Measurements from ENCODE around the gene CDH4. TPM values are rescaled to one million over a fixed set of nuclear protein-coding genes. Genes with fewer than 3 reads are reported as not detected.
A peak's percentile ranks its signal among the peaks of the same experiment; 100 is the strongest.

CDH4 gene
- total and polyA plus RNA-seq, 2 of the 4 experiments (the other 2 are of a cell fraction), result 1.6 to 3.5 TPM

DNA sequence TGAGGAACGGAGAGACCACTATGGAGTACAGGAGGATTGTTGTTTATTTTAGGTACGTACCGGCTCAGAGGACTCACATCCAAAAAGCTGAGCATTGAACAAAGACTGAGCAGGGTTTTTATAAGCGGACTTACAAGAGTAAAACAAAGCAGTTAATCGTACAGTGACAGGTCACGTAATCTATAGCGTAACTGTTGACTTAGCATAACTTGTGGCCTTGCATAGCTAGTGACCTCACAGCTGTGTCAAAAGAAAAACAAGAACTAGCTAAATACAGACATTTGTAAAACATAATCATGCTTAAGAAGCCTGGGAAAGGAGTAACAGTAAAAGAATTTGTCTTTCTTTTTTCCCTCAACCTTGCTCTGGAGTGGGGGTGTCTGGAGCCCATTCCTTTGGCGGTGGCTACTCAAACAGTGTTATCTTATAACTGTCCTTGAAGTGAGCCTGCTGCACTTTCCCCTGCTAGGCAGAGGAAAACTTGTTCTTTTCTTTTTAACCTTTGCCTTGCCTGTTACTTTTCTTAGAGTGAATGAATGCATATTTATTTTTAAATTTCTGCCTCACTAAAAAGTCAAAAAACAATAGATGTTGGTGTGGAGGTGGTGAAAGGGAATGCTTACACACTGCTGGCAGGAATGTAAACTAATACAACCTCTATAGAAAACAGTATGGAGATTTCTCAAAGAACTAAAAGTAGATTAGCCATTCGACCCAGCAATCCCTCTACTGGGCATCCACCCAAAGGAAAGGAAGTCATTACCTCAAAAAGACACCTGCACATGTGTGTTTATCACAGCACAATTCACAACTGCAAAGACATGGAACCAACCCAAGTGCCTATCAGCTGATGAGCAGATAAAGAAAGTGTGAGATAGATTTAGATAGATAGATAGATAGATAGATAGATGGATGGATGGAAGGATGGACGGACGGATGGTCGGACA lies 704.6 kb downstream of the CDH4 start:
- no peak overlapping the region for H3K4me3 ChIP-seq (ENCODE audit: insufficient read depth, low read depth, low read length)
- H3K9me3 ChIP-seq (ENCODE audit: control insufficient read depth, insufficient read depth, low read length), result no peaks in the 10 kb centered on the region
- no peak for TF ChIP-seq CHD1 (IDR thresholded peaks at IDR 0.05; ENCODE audit: low read depth, low read length)
- peak; percentile 55 for TF ChIP-seq MAFK (IDR thresholded peaks at IDR 0.05; ENCODE audit: low read depth, low read length)
- TF ChIP-seq POLR2A (IDR thresholded peaks at IDR 0.05; ENCODE audit: low read depth, low read length), result no peak
- TF ChIP-seq NFE2L2 (IDR thresholded peaks at IDR 0.05; ENCODE audit: low read depth, low read length), result no peak
- TF ChIP-seq MAZ (IDR thresholded peaks at IDR 0.05; ENCODE audit: borderline replicate concordance, low read depth, low read length), result no peak
- TF ChIP-seq FOS (IDR thresholded peaks at IDR 0.05; ENCODE audit: low read depth, low read length), result no peak
- H3K23ac ChIP-seq (ENCODE audit: low read depth, low read length), result no peak overlapping the region
- H3K4me2 ChIP-seq (ENCODE audit: low read depth, low read length), result peak overlapping the region; percentile 25
- H2BK5ac ChIP-seq (ENCODE audit: low read depth, low read length, poor library complexity, severe bottlenecking), result no peak overlapping the region
- H3K14ac ChIP-seq (replicated peaks; ENCODE audit: low read depth, low read length), result no peak overlapping the region
- no peak overlapping the region for H2AK9ac ChIP-seq (replicated peaks; ENCODE audit: low read depth, low read length, poor library complexity)
- no peak overlapping the region for H2AFZ ChIP-seq (replicated peaks; ENCODE audit: low read length, poor library complexity)
- ChIA-PET CTCF (no interaction called here), POLR2A (ENCODE audit: unreplicated experiment) (no interaction called here)
- H3K36me3 ChIP-seq (ENCODE audit: control insufficient read depth, insufficient read depth, low read length), result no peaks in the 10 kb centered on the region
- no peaks in the 10 kb centered on the region for H3K4me1 ChIP-seq (ENCODE audit: control insufficient read depth, insufficient read depth, low read length)
- no peaks in the 10 kb centered on the region for H4K20me1 ChIP-seq (ENCODE audit: insufficient read depth, low read length)
- H2BK120ac ChIP-seq (ENCODE audit: low read depth, low read length), result no peak overlapping the region
- H3K18ac ChIP-seq (ENCODE audit: low read depth, low read length), result no peak overlapping the region
- H4K91ac ChIP-seq (ENCODE audit: insufficient read depth, low read depth, low read length), result no peak overlapping the region
- DNase-seq (peak; percentile 93), ATAC-seq (ENCODE audit: low read depth) (peak; percentile 64)
- H2BK15ac ChIP-seq (ENCODE audit: low read depth, low read length), result no peak overlapping the region
- H3K56ac ChIP-seq (ENCODE audit: extremely low read depth, insufficient read depth, low read length), result no peak overlapping the region
- H4K8ac ChIP-seq (ENCODE audit: low read depth in 2 of 2, low read length in 2 of 2), result no peak overlapping the region
- H2BK20ac ChIP-seq (ENCODE audit: low read depth, low read length), result no peak overlapping the region
- 17% methylated on average over 2 of the region's 12 CpGs; no CpG with 5 or more reads in 1 of the 2 experiments for WGBS, 2 experiments (ENCODE audit: extremely low coverage in 2 of 2, insufficient read length in 1 of 2)
- in situ Hi-C loops (cut with MboI; ENCODE audit: low sequenced_read_pairs), result no loop called here
- no peaks in the 10 kb centered on the region for H3K9me1 ChIP-seq (ENCODE audit: insufficient read depth, low read length)
- no TSS peak for BruUV-seq (replicated peaks)
- no peak overlapping the region for H4K5ac ChIP-seq (ENCODE audit: low read depth, low read length)
- intact Hi-C loops (cut with micrococcal nuclease), result no loop called here
- no peak overlapping the region for H2AK5ac ChIP-seq (ENCODE audit: low read depth, low read length)
- H3K27ac ChIP-seq (ENCODE audit: insufficient read depth, low read length), result no peak overlapping the region
- no peak overlapping the region for H3K4ac ChIP-seq (ENCODE audit: low read depth, low read length)
- dilution Hi-C loops (cut with HindIII; ENCODE audit: low sequenced_read_pairs, unreplicated experiment), result no loop called here
- H3K27me3 ChIP-seq (ENCODE audit: control insufficient read depth, insufficient read depth, low read length), result peaks cover 8% of the 10 kb centered on the region
- H3K79me1 ChIP-seq (ENCODE audit: low read depth in 1 of 2, low read length in 2 of 2), result no peaks in the 10 kb centered on the region
- H3K9ac ChIP-seq (ENCODE audit: low read depth, low read length), result no peak overlapping the region

Measured in IMR-90 (cell line).